CD4-positive, alpha-beta T cell treated with Interleukin-4 for 1 hour (primary cell): ENCODE measurements around the gene TRAPPC10.
"Not testable (repeated sequence)": the region's sequence is repeated elsewhere in the genome, so short reads cannot be mapped to it uniquely, and the experiment has no call there.

Experiments used
- DNase-seq, 2 donors: peaks; one replicate each; pipeline ENCODE4 v3.0.0-alpha.2; 2020 to 2022

The TRAPPC10 gene

DNA sequence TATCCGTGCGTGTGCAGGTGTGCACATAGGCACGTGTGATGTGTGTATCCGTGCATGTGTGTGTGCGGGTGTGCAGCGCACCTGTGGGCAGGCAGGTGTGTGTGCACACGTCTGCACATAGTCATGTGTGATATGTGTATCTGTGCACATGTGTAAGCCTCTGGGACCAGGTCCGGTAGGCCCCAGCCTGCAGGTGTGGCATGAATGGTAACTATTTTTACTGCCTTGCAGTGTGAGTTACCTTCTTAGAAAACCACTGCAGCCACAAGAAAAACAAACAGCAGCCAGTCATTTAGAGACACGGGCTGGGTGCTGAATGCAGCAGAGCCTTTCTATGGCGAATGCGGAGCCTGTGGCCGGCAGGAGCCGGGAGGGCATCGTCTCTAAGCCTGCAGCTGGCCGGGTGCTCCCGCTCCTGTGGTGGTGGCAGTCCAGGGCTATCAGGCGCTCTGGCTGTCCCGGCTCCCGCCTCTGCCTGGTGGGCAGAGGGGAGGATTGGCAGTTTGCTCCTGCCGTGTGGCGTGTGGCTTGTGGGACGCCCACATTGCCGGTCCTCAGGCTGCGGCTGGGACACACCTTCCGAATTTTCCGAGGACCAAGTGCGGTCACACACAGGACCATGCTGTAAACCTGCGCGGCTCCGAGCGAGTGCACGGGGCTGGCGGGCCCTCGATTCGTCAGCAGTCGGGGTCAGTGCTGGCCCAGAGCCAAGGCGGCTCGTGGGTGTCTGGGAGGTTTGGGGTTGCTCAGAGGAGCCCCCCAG is 143.3 kb downstream of the TRAPPC10 start:
- peak in 1 of 2 donors; percentile 14 for DNase-seq

DNA sequence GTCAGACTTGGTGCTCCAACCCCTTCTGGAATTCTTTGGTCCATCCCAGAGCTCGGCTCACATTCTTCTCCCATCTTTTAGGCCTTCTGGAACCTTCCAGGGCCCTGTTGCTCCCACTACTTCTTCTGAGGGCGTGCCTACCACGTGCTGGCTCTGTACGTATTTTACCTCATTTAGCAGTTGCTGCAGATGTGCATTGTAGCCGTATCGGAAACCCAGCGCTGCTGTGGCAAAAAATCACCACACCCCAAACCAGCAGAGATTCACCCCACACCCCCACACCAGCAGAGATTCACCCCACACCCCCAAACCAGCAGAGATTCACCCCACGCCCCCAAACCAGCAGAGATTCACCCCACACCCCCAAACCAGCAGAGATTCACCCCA is 143.9 kb downstream of the TRAPPC10 start:
- DNase-seq: not testable (repeated sequence)
